ENCODE data around the gene ANAPC5.

Gene ANAPC5, protein sequence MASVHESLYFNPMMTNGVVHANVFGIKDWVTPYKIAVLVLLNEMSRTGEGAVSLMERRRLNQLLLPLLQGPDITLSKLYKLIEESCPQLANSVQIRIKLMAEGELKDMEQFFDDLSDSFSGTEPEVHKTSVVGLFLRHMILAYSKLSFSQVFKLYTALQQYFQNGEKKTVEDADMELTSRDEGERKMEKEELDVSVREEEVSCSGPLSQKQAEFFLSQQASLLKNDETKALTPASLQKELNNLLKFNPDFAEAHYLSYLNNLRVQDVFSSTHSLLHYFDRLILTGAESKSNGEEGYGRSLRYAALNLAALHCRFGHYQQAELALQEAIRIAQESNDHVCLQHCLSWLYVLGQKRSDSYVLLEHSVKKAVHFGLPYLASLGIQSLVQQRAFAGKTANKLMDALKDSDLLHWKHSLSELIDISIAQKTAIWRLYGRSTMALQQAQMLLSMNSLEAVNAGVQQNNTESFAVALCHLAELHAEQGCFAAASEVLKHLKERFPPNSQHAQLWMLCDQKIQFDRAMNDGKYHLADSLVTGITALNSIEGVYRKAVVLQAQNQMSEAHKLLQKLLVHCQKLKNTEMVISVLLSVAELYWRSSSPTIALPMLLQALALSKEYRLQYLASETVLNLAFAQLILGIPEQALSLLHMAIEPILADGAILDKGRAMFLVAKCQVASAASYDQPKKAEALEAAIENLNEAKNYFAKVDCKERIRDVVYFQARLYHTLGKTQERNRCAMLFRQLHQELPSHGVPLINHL

DNA sequence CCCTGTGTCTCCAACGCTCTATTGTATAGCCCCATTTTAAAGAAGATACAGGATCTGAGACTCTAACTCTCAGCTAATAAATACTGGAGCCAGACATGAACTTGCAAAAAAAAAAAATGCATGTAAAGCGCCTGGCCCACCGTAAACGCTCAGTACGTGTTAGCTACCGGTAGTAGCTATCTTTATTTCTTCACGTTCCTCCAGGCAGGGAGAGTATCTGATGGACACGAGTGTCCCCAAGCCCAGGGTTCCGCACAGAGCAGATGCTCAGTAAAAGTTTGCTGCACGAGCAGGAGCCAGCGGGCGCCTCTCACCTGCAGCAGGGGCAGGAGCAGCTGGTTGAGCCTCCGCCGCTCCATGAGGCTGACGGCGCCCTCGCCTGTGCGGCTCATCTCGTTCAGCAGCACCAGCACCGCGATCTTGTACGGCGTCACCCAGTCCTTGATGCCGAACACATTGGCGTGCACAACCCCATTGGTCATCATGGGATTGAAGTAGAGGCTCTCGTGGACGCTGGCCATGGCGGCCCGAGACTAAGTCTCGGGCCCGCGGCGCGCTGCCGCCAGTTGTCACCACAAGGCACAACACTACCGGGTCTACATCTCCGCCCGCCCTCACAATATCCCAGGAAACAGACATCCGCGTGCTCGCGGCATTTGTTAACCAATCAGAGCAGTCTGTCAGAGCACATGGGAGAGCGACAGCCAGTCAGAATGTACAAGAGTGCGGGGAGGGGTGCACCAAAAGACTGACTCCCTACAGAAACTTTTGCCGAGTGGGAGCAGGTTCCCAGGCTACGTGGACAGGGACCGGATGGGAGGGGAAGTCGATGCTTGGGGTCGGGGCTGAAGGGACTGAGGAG, at the start of gene ANAPC5:
Gene ANAPC5 (minus strand): TSS at position 592 of the 862 bp plus-strand sequence. CDS start 71 bp downstream, at position 521.
- H3K4me3 ChIP-seq (replicated peaks in 1 of 2; ENCODE audit: low read depth in 2 of 2, low read length in 2 of 2): peak within 1 kb of the TSS; percentile 93 to 97
- DNase-seq (ENCODE audit: low read depth in 2 of 2): peak; percentile 99
- TF ChIP-seq, protein P1, sequence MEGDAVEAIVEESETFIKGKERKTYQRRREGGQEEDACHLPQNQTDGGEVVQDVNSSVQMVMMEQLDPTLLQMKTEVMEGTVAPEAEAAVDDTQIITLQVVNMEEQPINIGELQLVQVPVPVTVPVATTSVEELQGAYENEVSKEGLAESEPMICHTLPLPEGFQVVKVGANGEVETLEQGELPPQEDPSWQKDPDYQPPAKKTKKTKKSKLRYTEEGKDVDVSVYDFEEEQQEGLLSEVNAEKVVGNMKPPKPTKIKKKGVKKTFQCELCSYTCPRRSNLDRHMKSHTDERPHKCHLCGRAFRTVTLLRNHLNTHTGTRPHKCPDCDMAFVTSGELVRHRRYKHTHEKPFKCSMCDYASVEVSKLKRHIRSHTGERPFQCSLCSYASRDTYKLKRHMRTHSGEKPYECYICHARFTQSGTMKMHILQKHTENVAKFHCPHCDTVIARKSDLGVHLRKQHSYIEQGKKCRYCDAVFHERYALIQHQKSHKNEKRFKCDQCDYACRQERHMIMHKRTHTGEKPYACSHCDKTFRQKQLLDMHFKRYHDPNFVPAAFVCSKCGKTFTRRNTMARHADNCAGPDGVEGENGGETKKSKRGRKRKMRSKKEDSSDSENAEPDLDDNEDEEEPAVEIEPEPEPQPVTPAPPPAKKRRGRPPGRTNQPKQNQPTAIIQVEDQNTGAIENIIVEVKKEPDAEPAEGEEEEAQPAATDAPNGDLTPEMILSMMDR (IDR thresholded peaks at IDR 0.05; ENCODE audit: low read depth, low read length): no peak

DNA sequence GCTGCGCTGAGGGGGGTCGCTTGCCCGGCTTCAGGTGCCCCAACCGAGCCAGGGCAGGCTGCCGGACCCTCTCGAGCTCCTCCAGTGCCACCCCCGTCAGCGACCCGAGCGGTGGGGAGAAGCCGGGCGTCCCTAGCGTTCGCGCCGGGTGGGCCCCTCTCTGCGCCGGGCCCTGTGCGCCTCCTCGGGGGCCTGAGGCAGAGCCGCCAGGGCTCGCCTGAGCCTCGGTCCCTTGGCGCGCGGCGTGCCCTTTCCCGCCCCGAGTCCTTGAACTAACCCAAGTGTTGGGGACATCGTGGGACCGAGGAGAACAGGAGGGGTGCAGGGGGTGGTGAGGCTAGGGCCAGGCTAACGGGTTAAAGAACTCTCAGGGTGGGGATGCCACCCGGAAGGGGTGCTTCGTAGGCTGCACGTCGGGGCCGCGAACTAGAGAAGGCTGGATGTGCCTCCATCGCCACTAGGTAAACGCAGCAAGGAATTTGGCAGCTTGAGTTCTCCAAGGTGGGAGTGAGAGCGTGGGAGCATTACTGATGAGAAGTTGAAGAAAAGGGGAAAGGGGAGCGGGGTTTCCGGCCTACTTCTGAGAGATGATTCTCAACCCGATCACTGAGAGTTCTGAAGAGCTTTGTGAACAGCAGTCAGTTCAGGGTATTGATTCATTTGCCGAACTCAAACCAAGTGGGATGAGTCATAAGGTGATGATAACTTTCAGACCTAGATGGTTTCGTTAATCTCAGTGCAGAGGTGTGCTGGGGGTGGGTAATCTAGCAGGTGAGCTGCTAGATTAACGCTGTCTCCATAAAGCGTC, 48.3 kb upstream of the ANAPC5 start:
- peak overlapping the region; percentile 93 to 95 for H3K4me3 ChIP-seq (replicated peaks in 1 of 2; ENCODE audit: low read depth in 2 of 2, low read length in 2 of 2)
- TF ChIP-seq, protein P1 (IDR thresholded peaks at IDR 0.05; ENCODE audit: low read depth, low read length): no peak
- peak; percentile 29 to 46 for DNase-seq (ENCODE audit: low read depth in 2 of 2)

DNA sequence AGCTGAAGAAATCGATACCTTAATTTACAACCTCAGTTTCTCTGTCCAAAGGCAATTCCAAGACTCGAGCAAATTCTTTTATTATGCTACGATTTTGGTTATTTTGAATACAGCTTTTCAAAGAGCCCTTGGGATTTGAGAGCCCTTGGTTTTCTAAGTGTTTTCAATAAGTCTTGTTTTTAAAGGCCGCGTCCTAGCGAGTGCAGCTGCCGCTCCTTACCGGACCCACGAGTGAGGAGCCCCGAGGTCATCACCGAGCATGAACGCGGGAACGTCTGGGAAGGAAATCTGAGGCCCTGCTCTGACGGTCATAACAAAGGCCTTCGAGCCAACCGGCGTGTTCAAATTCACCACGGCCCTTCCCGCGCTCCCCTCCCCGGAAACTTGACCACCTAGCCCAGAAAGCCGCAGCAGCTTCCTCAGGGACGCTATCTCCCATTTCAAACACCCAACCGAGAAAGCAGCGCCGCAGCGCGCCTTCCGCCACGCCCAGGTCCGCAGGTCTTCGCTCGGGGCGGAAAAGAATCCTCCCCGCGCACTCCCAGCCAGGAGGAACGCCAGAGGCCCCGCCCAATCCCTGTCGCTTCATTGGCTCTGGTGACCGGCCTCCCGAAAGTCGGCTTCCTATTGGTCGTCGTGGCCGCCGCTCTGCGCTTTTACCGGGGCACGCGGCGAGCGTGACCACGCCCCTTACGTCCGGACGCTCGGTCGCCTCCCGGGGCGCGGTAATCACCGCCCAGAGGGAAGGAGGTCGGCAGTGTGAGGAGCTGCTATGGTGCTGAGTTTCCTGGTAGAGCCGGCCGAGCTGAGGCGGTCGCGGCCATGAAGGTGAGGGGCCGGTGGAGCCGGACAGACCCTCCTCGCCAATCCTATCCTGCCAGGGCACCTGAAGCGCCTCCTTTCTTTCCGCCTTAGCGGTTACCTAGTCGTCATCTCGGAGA, 47.5 kb upstream of the ANAPC5 start, which contains the start of gene RNF34:
Gene RNF34 (plus strand): TSS at position 728 of the 941 bp plus-strand sequence. CDS start 95 bp downstream, at position 823.
- H3K4me3 ChIP-seq (replicated peaks in 1 of 2; ENCODE audit: low read depth in 2 of 2, low read length in 2 of 2): peak within 1 kb of the TSS; percentile 93 to 95
- peak; percentile 98 for DNase-seq (ENCODE audit: low read depth in 2 of 2)

DNA sequence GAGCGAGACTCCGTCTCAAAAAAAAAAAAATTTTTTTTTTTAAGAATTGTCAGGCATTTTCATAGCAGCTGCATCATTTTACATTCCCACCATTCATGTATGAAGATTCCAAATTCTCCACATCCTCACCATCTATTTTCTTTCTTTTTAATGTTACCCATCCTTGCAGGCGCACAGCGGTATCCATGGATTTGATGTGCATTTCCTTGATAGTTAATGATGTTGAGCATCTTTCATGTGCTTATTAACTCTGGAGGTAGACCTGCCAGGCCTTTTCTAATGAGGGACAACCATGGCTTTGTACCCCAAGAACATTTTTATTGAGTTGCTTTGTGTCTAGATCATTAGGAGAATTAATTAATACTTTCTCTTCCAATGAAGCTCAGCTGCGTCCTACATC, 46.1 kb upstream of the ANAPC5 start:
- no peak overlapping the region for H3K4me3 ChIP-seq (replicated peaks in 1 of 2; ENCODE audit: low read depth in 2 of 2, low read length in 2 of 2)
- TF ChIP-seq, protein P1 (IDR thresholded peaks at IDR 0.05; ENCODE audit: low read depth, low read length): no peak
- no peak for DNase-seq (ENCODE audit: low read depth in 2 of 2)

More for the DNA sequence above, 47.5 kb upstream of the ANAPC5 start, which contains the start of gene RNF34:
- TF ChIP-seq, protein P1 (IDR thresholded peaks at IDR 0.05; ENCODE audit: low read depth, low read length): no peak

DNA sequence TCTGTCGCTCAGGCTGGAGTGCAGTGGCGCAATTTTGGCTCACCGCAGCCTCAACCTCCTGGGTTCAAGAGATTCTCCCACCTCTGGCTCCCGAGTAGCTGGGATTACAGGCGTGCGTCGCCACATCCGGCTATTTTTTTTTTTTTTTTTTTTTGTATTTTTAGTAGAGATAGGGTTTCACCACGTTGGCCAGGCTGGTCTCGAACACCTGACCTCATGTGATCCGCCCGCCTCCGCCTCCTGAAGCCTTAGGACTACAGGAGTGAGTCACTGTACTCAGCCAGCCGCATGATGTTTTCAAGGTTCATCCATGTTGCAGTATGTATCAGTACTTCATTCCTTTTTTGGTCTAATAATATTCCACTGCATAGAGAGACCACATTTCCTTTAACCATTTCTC, 45.3 kb upstream of the ANAPC5 start:
- no peak for DNase-seq (ENCODE audit: low read depth in 2 of 2)
- TF ChIP-seq, protein P1 (IDR thresholded peaks at IDR 0.05; ENCODE audit: low read depth, low read length): no peak
- no peak overlapping the region for H3K4me3 ChIP-seq (replicated peaks in 1 of 2; ENCODE audit: low read depth in 2 of 2, low read length in 2 of 2)
